GM18867 (cell line): ENCODE measurements around the gene IGF1.

ENCODE experiments used
- ATAC-seq: cut with Tn5 transposase; IDR thresholded peaks from one replicate; pipeline ENCODE4 v1.9.1; 2021; ENCODE audit warnings: mild to moderate bottlenecking, moderate library complexity; ENCODE audit not compliant: unreplicated experiment

The IGF1 gene

GRCh38 chr12:102497743-102498142, 17.4 kb upstream of the IGF1 start:
- ATAC-seq: no peak

GRCh38 chr12:102496591-102496990, 16.2 kb upstream of the IGF1 start:
- ATAC-seq: no peak

DNA sequence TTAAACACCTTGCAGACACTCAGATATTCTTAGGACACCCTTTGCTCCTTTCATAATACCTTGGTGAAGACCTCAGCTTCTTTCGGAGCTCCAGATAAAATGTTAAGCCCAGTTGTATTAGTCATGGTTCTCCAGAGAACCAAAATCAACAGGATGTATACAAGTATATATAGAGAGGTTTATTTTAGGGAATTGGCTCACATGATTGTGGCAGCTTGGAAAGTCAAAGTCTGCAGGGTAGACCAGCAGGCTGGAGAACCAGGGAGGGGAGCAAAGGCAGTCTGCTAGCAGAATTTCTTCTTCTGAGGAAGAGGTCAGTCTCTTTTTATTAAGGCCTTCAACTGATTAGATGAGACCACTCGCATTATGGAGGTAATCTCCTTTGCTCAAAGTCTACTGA, 6.9 kb upstream of the IGF1 start:
- ATAC-seq: no peak

DNA sequence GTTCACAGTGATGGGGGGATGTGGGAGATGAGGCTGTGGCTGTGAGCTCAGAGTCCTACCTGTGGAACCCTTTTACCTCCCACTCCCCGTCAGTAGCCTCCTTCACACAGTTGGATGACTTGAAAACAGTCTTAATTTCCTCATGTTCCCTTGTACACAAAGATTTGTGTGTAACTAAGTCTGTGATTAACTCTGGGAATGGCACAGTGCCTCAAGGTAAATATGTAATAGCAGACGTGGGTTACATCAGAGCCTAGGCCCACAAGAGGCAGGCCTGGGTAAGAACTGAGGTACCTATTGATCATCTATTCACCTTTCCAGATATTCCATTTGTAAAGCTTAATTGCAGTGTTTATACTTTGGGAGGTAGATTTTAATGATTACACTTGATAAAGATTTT, 5.8 kb upstream of the IGF1 start:
- ATAC-seq: no peak

DNA sequence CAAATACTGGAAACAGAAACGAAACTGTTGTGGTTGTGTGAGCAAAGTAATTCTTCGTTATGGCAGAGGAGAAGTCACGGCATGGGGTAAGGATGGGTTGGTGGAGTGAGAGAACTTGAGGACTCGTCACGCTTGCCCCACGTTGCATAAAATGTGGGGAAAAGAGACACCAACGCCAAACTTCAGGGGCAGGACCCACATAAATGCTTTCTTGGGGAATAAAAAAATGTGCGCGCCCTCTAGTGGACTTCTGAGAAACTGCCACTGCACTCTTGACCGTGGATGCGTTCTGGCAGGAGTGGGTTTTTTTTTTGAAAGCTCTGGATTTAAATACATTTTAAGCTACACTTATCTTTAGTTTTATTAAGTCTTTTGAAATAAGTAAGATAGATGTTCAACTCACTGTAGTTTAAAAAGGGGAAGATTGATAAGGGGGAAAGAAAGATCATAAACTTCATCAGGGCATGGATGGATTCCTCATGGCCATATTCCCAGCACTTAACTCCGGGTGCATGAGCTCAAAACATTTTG, 4.1 kb upstream of the IGF1 start:
- peak; percentile 64 for ATAC-seq

GRCh38 chr12:102484017-102484416, 3.7 kb upstream of the IGF1 start:
- peak; percentile 10 for ATAC-seq

GRCh38 chr12:102483466-102483865, 3.1 kb upstream of the IGF1 start:
- peak; percentile 71 for ATAC-seq

- ATAC-seq: no peak
Measured at GRCh38 chr12:102481705-102482425, 1.5 kb upstream of the IGF1 start.

- ATAC-seq: no peak
Measured at GRCh38 chr12:102479939-102480338, 424 bp downstream of the IGF1 start.

DNA sequence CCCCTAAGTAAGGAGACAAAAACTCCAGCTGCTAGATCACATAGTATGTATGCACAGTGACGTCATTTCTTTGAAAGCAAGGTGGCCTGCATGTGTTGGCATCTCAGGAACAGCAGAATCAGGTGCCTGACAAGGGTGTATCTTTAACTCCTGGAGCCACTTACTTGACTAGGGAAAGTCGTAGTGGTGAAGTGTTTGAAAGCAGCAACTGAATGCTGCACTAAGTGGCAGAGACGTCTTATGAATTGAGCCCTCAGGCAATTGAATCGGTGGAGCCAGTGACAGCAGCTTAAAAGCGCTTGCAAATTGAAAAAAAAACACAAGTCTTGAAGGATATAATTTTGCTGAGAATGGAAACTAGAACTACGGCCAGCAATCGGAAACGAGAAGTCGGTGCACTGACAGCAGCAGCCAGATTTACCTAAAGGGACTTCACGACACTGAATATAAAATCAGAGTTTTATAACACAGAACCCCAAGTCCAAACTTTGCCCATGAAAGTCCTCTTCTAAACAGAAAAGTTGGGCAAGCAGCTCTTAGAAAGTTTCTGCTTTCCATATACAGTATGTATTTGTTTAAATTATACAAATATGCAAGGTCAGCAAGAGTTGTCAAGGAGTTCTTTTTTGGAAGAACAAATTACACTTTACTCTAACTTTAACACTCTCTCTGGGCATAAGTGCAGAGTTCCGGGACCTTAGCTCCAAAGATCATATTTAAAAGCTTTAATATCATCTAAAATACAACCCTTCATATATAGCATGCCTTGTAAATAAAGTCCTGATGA, 1.1 kb downstream of the IGF1 start:
- peak; percentile 28 for ATAC-seq

GRCh38 chr12:102478405-102479098, 1.8 kb downstream of the IGF1 start:
- ATAC-seq: peak; percentile 69

DNA sequence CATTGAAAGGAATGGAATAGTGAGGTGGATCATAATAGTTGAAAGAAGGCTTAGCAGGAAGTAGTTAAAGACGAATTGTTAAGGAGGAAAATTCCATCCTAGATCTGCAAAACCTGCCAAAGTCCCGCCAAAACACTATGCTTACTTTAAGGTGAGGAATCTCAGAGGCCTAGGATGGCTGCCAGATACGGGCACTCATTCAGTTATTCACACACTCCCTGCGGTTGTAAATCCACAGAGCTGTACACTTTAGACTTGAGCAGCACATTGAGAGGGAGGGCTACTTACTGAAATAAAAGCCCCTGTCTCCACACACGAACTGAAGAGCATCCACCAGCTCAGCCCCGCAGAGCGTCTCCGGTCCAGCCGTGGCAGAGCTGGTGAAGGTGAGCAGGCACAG, 5.0 kb downstream of the IGF1 start:
- no peak for ATAC-seq

DNA sequence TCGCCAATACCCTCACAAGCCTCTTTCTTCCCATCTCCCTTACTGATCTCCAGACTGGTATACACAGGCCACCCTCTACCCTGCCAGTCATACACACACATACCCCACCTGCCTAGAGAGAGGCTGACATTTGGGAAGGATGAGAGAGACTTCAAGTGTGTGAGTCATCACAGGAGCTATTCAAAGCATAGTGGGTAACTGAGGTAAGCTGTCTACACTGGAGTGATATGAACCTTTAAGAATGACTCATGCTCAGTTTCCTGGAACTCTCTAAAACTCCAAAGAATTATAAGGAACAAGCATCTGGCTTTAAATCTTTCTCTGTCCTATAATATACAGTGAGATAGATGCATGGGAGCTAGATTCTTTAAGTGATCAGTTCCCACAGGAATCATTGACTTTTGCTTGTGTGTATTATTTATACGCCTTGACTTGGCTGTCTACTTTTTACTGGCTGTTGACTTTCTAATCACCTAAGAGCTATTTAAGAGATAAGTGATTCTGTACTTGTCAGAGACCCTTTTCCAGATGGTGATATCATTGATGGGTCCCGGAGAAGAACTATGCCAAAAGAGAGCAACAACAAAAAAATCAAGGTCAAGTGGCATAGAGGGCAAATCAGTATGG, 5.8 kb downstream of the IGF1 start:
- ATAC-seq: no peak

DNA sequence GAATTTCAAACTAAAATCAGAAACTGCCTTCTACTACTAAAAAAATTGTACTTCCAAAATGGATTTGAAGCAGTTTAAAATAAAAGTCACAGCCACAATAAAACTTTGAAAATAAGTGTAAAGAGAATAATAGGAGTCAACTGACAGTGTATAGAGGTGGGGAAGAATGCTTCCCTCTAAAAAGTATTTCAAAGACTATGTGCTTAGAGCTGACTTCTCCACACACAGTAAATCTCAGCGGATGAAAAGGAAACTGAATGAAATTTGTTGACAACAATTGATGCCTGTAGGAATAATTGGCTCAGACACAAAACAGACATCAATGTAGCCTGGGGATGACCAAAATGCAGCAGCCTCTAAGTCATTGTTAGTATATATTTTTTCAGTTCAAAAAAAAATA, 7.9 kb downstream of the IGF1 start:
- ATAC-seq: no peak

- ATAC-seq: no peak
Measured at GRCh38 chr12:102471556-102471955, 8.8 kb downstream of the IGF1 start.

DNA sequence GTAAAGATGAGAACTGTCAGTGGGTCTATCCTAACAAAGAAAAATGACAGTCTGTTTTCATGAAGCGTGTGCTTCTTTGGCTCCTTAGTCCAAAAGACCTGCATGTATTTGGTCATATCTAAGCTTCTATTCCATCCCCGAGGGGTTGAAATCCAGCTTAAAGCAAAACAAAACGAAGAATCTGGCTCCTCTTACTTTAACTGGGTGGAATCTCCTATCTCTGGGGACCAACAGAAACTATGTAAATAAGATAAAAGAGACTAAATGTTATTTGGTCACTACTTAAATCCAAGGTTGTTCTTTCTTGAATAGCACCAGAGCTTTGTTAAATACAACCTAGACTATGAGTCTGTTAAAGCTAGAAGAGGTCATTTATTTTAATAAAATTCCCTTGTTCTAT, 9.4 kb downstream of the IGF1 start:
- no peak for ATAC-seq

DNA sequence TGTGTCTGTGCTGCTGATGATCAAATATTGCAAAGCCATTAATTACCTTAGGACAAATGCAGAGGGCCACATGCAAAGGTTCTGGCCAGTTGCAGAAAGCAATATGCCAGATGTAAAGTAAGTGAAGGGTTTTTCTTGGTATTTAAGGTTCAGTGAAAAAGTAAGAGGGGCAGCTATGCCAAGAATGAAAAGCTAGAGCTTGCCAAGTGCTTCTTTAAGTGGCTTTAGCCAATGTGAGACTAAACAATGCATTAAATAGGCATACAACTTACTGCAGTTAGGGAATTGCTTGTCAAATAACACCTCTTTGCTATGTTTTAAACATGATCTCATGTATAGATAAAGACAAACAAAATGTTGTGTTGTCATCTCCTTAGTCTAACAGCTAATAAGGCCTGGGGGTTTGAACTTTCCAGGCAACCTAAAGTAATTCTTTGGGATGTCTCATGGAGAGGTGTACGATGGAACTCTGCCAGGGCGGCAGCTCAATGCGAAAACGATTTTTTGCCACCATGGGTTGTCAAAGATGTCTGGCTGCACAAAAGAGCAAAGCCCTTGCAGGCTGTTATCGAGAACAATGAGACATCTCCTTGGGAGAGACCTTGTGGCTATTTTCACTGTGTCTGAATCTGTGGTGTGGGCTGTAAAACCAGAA, 12.0 kb downstream of the IGF1 start:
- no peak for ATAC-seq

DNA sequence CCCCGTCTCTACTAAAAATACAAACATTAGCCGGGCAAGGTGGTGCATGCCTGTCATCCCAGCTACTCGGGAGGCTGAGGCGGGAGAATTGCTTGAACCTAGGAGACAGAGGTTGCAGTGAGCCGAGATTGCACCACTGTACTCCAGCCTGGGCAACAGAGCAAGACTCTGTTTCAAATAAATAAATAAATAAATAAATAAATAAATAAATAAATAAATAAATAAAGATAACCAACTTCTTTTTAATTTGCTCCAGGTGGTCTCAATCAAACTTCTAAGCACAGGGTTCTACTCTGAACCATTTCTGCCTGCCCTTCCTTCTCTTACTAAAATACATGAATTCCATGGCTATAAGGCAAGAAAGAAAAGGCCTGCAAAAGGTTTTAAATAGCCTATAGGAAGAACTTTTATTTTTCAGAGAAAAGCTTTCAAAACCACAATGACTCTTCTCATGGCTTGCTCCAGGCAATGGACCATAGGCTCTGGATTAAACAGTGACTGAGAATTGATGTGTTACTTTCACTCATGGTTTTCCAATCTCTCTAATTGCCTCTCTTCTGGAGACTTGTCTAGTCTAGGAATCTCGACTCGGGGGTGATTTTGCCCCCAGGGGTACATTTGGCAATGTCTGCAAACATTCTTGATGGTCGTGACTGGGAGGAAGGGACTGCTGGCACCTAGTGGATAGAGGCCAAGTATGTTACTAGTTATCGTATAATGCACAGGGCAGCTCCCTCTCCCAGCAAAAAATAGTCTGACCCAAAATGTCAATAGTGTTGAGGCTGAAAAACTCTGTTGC, 14.4 kb downstream of the IGF1 start:
- ATAC-seq: no peak

GRCh38 chr12:102463659-102464249, 16.6 kb downstream of the IGF1 start:
- ATAC-seq: no peak
